Transverse colon (tissue), 3 donors: ENCODE measurements around the gene EMP3.

Experiments used
- POLR2A ChIP-seq: fragments of 450-650 bp; IDR thresholded peaks from one replicate; pipeline ENCODE4 v1.6.1; 2016; ENCODE audit warnings: antibody characterized with exemption, mild to moderate bottlenecking, moderate library complexity
- TF ChIP-seq, protein P1 (sequence below), 5 experiments: fragments of 200-600 bp in 3 of 5; fragments of 450-650 bp in 2 of 5; sonication (generic) in 3 of 5; IDR thresholded peaks; 1 replicate in 2 of 5; 2 replicates in 3 of 5; pipeline ENCODE4 v1.5.1; 2016 to 2017; ENCODE audit warnings: antibody characterized with exemption in 5 of 5, inconsistent platforms in 3 of 5, mild to moderate bottlenecking in 2 of 5, moderate library complexity in 1 of 5

DNA sequence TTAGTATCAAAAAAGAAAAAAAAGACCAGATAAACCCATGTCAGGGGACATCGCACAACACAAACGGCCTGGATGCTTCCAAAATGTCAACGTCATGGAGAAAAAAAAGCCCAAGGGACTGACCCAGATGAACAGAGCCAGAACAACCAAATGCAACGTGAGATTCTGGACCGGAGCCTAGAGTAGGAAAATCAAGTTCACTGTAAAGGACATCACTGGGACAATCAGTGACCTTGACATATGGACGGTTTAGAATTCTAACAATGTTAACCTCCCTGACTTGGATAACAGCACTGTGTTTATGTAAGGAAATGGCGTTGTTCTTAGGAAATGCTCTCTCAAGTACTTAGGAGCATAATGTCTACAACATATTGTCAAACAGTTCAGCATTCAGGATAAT is 15.1 kb upstream of the EMP3 start:
- TF ChIP-seq, protein P1, sequence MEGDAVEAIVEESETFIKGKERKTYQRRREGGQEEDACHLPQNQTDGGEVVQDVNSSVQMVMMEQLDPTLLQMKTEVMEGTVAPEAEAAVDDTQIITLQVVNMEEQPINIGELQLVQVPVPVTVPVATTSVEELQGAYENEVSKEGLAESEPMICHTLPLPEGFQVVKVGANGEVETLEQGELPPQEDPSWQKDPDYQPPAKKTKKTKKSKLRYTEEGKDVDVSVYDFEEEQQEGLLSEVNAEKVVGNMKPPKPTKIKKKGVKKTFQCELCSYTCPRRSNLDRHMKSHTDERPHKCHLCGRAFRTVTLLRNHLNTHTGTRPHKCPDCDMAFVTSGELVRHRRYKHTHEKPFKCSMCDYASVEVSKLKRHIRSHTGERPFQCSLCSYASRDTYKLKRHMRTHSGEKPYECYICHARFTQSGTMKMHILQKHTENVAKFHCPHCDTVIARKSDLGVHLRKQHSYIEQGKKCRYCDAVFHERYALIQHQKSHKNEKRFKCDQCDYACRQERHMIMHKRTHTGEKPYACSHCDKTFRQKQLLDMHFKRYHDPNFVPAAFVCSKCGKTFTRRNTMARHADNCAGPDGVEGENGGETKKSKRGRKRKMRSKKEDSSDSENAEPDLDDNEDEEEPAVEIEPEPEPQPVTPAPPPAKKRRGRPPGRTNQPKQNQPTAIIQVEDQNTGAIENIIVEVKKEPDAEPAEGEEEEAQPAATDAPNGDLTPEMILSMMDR (IDR thresholded peaks at IDR 0.05), result no peak
- TF ChIP-seq POLR2A, result no peak
